Measurements from ENCODE around the gene MDFI.

MDFI gene

DNA sequence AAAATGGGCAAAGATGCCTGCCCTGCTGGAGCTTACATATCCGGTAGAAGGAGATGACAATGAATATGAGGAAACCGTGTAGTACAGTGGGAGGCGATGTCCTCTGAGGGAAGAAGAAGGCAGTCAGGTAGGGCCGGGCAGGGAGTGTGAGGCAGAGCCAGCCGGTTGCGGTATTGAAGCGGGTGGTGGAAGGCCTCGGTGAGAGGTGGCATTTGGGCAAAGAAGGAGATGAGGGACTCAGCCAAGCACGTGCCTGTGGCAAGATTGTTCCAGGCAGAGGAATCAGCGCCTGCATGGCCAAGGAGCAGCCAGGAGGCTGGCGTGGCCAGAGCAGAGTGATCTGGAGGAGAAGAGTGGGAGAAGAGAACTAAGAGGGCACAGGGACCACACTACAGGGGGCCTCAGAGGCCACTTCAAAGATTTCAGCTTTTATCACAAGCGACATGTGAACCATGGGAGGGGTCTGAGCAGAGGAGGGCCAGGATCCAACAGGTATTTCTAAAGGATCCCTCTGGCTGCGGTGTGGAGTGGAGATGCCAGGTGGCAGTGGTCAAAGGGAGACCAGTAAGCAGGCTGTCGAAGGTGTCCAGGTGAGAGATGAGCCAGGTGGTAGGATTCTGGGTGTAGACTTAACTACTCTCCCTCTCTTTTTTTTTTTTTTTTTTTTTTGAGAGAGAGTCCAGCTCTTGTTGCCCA, 13.8 kb downstream of the MDFI start:
- DNase-seq: no peak

DNA sequence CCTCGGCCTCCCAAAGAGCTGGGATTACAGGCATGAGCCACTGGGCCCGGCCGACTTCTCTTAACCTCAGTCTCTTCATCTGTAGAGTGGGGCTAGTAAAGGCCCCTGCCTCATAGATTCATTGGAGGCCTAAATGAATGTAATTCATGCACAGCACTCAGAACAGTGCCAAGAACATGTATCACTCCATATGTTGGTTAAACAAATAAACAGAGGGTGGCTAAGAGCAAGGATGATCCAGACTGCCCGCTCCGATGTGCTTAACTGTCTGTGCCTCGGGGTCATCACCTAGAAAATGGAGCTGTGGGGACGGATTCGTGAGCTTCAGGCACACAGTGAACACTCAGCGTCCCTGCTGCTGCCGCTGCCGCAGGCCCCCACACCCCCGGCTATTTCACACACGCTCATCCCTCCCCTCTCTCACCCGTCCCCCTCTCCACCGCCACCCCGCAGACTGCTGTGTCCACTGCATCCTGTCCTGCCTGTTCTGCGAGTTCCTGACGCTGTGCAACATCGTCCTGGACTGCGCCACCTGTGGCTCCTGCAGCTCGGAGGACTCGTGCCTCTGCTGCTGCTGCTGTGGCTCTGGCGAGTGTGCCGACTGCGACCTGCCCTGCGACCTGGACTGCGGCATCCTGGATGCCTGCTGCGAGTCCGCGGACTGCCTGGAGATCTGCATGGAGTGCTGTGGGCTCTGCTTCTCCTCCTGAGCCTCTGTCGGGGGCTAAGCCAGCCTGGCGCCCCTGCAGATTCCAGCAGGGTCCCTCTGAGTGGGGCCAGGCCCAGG, 14.8 kb downstream of the MDFI start:
- DNase-seq: no peak

DNA sequence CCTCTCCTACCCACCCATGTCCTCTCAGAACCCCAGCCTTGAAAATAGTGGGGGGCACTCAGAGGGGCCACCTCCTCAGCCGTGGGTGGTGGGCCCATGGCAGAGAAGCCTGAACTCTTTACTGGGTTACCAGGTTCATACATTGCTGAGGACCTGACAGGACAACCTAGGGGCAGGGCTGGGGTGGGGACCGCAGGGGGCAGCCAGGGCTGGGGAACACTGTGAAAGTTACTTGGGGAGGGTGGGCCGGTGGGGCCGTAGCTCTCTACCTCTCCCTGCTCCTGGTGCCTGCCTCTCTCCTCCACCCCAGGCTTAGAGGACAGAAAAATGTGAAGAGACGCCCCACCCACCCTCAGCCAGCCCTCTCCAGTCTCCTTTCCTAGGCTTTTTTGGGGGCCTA, 15.4 kb downstream of the MDFI start:
- no peak for DNase-seq

DNA sequence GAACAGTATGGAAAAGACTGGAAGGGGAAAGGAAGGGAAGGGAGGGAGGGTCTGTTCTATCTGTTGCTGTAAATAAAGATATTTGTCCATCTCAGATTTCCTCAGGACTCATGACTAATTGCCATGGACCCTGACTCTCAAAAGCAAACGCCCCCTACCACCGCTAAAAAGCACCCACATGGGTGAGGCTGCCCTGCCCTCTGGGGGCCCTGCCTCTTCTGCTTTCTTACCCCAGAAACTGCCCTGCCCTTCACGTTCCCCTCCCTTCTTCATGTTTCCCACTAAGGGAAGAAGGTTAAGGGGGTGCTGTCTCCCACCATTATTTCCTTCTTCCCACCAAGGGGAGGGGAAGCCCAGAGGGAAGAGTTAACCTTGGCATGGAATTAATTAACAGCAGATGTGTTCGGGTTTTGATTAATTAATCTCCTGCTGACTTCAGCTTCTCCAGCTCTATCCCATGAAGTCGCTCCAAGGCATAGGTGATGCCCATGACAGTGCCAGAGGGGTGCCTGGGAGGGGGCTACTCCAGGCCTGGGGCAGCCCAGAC, 16.0 kb downstream of the MDFI start:
- DNase-seq: no peak

DNA sequence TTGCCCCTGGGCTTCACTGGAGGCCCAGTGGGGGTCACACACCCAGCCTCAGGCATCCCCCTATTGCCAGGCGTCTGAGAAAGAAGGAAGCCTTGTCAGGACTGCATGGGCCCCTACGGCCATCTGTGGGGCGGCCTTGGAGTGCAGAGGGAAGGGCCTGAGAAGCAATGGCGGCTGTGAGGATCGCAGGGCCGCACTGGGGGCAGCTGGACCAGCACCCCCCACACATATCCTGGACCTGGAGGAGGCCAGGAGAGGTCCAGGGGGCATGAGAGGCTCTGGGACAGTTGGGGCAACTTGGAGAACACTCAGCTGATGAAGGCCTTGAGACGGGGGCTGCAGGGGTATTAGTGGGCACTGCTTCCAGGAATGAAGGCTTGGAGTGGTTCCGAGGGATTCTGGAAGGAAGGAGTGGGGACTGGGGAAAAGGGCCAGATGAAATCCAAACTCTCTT, 16.5 kb downstream of the MDFI start:
- no peak for DNase-seq

DNA sequence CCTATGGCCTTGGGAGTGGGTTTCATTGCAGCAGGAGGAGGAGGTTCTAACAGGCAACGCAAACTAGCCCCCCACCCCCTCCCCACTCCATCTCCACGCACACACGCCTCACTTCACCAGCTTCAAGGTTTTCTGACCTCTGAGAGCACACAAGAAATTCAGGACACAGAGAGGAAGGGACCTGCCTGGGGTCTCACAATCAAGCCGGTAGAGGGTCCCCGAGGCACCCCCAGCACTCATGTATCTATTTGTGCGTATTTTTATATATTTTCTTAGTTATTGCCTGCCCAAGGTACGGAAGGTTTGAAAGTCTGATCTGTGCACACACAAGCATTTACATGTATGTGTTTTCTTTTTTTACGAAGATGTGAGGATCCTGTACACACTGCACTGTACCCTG, 16.9 kb downstream of the MDFI start:
- no peak for DNase-seq

DNA sequence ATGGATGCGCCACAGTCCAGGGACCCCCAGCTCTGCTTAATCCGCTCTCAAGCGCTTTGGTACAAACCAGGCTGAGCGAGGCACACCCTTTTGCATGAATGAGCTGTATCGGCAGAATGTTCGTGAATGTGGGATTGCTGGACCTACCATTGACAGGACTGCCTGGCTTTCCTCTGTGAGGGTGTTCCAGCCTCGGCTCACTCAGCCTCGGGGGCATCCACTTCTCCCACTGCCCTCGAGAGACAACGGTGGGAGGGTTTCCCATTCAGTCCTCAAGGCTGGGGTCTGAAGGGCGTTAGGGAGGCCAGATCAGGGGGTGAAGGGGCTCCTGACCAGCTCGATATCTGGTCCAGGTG, 17.4 kb downstream of the MDFI start:
- no peak for DNase-seq

DNA sequence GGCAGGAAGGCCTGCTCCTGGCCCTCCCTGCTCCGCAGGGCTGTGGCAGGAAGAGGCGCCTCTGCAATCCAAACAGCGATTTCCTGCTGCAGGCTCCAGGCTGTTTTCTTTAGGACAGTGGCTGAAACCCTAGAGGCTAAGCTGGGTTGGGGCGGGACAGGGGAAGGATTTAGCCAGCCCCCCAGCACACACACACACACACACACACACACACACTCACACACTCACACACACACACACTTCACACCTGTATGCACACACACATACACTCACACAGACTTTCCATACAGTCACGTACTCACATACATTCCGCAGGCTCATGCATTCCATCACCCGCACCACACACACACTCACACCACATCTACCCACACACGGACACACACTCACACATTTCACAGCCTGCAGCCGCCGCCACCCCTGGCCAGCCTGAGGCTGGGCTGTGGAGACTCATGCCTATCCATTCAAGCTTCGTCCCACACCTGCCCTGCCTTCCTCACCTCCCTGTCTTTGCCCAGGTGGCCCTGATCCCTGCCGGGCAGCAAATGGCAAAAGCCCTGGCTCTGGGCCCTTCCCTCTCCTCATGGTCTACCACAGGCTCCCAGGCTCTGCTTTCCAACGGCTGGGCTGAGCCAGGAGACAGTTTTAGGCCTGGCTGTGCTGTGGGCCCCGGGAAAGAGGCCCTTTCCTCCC, 17.9 kb downstream of the MDFI start:
- DNase-seq: no peak

DNA sequence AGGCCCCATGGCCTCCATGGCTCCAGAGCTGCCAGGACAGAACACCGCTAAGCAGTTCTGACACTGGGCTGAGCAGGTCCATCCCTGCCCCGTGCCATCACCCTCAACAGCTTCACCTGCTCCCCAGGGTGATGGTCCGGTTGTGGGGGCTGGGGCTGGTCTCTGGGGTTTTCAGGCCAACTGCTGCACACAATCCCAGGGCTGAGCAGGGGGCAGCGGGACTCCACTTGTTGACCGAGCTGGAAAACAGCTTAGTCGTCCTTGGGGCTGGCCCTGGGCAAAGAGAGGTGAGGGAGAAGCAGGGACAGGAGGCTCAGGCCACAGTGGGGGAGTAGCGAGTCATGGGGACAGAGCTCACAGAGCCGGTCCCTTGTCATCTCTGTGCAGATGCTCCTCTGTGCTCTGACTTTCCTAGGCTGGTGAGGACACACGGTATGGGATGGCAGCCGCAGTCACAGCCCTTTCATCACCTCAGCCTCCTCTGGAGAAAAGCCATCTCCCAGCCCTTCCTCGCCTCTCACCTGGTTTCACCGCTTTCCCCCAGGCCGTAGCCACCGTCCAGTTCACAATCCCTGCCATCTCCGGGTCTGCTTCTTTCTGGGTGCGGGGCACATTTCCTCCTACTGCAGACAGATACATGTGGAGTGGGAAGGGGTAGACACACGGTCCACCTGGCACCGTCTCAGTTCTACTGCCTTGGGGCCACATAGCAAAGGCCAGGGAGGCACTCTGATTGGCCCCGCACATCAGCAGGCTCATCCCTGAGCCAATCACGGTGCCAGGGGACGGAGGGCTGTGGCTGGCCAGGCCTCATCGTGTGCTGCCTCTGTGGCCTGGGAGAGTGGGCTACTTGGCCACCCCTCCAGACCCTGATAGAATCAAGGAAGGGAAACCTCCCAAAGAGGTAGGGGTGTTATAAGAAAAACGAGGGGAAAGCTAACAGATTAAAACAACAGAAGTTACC, 19.1 kb downstream of the MDFI start:
- no peak for DNase-seq

DNA sequence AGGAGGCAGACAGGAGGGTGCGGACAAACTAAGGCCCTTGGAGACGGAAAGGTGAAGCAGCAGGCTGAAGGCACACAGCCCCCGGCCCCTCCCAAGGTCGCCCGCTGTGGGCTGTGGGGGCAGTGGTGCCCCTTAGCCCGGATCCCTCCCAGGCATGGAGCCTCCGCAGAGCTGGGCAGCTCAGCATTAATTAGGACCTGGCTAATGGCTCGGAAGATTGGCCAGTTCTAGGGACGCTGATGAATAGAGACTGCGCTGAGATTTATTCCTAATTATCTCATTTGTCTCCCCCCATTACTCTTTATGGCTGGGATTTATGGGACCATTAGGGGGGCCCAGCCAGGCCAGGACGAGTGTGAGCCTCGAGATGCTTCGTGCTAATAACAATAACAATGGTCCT, 20.4 kb downstream of the MDFI start:
- no peak for DNase-seq

DNA sequence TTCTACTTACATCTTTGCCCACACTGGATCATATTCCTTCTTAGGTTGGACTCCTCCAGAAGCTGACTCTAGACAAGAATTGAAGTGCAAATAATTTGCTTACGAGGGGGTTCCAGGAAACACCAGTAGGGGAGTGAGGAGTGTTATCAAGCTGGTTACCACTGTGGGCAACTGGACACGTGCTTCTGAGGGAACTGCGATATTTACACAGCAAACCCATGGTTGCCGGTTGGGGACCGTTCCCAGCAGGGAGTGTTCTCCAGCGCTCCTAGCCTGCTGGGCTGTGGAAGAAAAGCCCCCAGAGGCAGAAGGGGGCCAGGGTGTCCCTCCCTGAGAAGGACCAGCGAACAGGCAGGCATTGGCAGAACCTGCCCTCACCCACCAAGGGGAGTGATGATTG, 21.7 kb downstream of the MDFI start:
- DNase-seq: no peak

DNA sequence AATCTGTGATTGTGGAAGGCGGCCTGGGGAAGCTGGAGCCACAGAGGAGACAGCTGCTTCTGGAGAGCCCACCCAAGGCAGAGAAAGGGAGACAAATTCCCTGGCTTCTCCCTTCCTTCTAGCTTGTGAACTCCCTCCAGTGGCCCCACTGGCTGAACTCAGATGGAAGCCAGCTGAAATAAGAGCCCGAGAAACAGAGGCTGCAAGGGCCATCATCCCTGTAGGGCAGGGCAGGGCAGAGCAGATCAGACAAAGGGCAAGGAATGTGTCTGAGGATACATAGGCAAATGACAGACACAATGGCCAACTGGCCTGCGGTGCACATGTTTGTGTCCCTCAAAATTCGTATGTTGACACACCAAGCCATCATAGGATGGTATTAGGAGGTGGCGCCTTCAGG, 25.3 kb downstream of the MDFI start:
- DNase-seq: no peak

DNA sequence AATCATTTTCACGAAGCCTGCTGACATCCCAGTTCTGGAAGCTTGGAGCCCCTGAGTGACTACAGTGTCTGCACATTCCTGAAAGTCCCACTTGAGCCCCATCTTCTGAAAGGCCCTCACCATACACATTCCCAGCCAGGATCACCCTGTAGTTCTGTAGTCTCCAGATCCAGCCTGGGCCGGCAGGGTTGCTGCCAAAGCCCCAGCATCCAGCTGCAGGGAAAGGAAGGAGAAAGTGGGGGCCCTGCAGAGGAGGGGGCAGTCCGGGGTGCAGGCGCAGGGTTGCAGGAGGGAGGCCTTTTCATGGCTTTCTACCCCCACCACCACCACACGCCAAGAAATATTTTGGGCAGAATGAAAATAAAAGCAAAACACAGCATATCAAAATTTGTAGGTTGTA, 26.0 kb downstream of the MDFI start:
- no peak for DNase-seq

DNA sequence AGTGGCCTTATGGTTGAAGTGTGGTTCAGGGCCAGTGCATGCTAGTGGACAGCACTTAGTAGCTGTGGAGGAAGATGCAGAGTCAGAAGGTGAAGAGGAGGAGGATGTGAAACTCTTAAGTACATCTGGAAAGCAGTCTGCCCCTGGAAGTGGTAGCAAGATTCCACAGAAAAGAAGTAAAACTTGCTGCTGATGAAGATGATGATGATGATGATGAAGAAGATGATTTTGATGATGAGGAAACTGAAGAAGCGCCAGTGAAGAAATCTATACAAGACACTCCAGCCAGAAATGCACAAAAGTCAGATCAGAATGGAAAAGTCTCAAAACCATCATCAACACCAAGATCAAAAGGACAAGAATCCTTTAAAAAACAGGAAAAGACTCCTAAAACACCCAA, 28.9 kb downstream of the MDFI start:
- no peak for DNase-seq

DNA sequence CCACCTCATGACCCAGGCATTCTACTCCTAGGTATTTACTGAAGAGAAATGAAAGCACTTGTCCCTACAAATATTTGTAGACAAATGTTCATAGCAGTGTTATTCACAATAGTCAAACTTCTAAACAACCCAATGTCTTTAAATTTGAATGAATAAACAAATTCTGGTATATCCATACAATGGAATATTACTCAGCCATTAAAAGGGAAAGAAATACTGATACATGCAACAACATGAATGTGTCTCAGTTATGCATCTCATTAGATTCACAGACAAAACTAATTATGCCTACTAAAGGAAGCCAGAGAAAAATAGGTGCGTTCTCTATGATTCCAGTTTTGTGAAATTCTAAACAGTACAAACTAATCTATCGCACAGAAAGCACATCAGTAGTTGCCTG, 30.7 kb downstream of the MDFI start:
- no peak for DNase-seq

DNA sequence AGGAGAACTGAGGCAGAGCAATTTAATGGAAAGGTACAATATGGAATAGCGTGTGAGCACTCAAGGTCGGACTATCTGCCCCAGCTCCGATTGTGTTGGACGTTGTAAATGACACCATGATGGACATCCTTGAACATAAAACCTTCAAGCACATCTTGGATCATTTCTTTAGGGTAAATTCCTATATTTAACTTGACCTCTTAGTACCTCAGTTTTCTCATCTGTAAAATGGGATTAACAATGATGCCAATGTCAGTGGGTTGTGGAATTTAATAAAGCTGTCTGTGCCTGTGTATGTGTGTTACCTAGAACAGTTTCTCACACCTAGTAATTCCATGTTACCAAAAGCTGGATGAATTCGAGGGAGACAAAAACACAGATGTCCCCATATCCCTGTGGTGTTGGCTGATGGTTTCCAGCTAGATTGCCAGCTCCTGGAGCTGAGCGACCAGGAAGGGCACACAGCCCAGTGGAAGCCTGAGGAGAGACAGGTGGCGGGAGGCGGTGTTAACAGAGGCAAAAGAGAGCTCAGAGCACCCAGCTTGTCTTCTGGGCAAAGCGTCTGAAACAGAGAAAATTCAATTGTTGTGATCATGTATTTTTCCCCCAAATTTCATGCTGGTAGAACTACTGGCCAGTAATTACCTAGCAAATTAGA, 32.6 kb downstream of the MDFI start:
- no peak for DNase-seq

DNA sequence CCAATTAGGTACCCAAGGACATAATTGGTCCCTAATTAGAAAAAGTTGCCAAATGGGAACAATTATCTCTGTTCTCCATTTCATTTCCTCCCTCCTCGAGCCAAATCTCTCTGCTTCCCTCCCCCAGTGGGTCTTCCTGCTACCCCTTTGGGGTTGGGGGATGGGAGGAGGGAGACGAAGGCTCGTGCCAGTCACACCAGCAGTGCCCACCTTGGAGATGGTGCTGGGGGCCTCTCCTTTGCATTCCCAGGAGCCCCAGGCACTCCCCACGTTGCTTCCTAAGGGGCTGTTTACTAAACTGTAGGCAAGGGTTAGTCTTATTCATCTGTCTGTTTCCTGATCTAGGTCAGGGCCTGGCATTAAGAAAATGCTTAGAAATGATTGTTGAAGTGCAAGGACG, 33.1 kb downstream of the MDFI start:
- DNase-seq: no peak

DNA sequence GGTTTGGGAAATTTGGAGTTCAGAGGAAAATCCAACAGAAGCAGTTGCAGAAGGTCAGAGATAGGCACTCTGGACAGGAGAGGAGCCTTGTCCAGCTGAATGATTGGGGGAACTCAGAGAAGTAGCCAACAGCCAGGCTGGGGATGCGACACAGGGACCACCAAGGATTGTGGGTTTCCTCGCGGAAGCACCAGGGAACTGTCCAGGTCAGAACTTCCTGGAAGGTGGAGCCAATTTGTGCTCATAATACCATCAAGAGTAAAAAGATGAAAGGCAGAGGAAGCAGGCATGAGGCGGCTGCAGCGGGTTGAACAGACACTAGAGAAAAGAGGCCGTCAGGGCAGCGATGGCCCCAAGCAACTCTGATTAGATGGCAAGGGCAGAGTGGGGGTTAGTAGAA, 33.7 kb downstream of the MDFI start:
- no peak for DNase-seq

DNA sequence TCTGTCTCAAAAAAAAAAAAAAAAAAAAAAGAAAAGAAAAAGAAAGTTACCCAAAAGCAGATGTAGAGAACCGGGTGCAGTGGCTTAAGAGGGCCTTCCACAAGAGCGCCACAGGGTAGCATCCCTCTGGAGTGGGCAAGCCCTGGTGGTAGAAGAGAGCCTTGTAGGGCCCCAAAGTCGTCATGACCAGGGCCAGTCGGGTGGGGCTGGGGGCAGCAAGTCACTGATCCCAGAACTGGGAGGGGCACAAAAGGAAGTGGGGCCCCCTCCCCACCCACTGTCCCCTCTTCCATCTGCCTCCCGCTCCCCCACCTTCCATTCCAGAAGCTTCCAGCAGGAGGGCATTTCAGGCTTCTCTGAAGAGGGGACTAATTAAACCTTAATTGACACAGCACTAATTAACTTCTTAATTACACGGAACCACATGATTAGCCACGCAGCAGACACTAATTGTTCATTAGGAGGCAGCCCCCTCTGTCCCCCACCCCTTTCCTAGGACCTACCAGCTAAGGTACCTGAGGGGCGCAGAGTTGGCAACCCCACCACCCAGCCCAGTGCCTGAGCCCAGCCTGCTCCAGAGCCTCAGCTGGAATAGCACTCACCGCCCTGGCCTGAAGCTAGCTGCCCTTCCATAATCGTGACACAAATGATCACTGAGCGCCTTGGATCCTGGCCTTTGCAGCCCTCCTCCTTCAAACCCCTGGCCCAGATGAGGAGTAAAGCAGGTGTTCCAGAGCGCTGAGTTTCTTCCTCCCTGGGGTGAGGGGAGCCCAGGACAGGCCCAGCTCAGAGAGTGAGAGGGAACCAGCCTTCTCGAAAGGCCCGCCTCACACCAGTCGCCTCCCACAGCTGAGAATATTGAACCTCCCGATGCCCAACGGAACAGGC, 34.8 kb downstream of the MDFI start:
- no peak for DNase-seq

DNA sequence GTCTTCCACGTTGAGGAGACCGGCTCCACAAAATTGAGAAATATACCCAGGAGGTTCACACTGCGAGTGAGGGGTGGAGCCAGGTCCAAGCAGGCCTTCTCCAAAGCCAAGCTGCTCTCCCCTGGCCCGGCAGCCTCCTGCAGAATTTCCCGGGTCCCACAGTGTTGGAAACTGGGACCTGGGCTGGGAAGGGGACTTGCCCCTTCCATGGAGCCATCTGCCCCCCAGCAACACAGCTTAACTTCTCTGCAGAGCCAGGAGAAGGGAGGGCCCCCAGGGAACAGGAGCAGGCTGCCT, 35.4 kb downstream of the MDFI start:
- no peak for DNase-seq

Data from stimulated activated CD4-positive, alpha-beta T cell treated with anti-CD3 and anti-CD28 coated beads, Interleukin-2, amount 100 ng/mL, for 48 hours (primary cell).